Epithelial cell of esophagus (primary cell): ENCODE measurements around the gene PIK3CG.
"Not testable (repeated sequence)": the region's sequence is repeated elsewhere in the genome, so short reads cannot be mapped to it uniquely, and the experiment has no call there.

Experiments
- DNase-seq: peaks from one replicate; pipeline ENCODE4 v3.0.0; 2010; ENCODE audit warnings: low read depth
- H3K4me3 ChIP-seq: 2 replicates; pipeline ENCODE4 v1.5.1; 2011; ENCODE audit warnings: mild to moderate bottlenecking, low read length, control low read depth
- TF ChIP-seq, protein P1 (sequence below): IDR thresholded peaks from 2 replicates; pipeline ENCODE4 v1.5.1; 2011; ENCODE audit warnings: low read depth, mild to moderate bottlenecking, low read length, control low read depth, inconsistent platforms; ENCODE audit not compliant: insufficient read depth; ENCODE audit errors: missing control alignments

The PIK3CG gene

GRCh38 chr7:106915873-106916272 lies 50.8 kb downstream of the PIK3CG start:
- H3K4me3 ChIP-seq: no peak overlapping the region
- TF ChIP-seq, protein P1, sequence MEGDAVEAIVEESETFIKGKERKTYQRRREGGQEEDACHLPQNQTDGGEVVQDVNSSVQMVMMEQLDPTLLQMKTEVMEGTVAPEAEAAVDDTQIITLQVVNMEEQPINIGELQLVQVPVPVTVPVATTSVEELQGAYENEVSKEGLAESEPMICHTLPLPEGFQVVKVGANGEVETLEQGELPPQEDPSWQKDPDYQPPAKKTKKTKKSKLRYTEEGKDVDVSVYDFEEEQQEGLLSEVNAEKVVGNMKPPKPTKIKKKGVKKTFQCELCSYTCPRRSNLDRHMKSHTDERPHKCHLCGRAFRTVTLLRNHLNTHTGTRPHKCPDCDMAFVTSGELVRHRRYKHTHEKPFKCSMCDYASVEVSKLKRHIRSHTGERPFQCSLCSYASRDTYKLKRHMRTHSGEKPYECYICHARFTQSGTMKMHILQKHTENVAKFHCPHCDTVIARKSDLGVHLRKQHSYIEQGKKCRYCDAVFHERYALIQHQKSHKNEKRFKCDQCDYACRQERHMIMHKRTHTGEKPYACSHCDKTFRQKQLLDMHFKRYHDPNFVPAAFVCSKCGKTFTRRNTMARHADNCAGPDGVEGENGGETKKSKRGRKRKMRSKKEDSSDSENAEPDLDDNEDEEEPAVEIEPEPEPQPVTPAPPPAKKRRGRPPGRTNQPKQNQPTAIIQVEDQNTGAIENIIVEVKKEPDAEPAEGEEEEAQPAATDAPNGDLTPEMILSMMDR: no peak
- DNase-seq: no peak

- no peak overlapping the region for H3K4me3 ChIP-seq
- TF ChIP-seq, protein P1: no peak
- DNase-seq: no peak
Measured at GRCh38 chr7:106916679-106917078, 51.6 kb downstream of the PIK3CG start.

GRCh38 chr7:106918991-106919390 lies 53.9 kb downstream of the PIK3CG start:
- DNase-seq: no peak
- no peak overlapping the region for H3K4me3 ChIP-seq
- TF ChIP-seq, protein P1: no peak

DNA sequence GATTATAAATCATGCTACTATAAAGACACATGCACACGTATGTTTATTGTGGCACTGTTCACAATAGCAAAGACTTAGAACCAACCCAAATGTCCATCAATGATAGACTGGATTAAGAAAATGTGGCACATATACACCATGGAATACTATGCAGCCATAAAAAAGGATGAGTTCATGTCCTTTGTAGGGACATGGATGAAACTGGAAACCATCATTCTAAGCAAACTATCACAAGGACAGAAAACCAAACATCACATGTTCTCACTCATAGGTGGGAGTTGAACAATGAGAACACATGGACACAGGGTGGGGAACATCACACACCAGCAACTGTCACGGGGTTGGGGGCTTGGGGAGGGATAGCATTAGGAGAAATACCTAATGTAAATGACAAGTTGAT lies 59.4 kb downstream of the PIK3CG start:
- not testable (repeated sequence) for H3K4me3 ChIP-seq, DNase-seq

DNA sequence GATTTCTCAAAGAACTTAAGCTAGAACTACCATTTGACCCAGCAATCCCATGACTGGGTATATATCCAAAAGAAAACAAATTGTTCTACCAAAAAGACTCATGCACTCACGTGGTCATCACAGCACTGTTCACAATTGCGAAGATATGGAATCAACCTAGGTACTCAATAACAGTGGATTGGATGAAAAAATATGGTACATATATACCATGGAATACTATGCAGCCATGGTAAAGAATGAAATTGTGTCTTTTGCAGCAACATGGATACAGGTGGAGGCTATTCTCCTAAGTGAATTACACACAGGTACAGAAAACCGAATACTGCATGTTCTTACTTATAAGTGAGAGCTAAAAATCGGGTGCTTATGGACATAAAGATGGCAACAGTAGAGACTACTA lies 61.8 kb downstream of the PIK3CG start:
- H3K4me3 ChIP-seq: no peak overlapping the region
- DNase-seq: no peak
- TF ChIP-seq, protein P1: no peak

GRCh38 chr7:106927536-106927935 lies 62.5 kb downstream of the PIK3CG start:
- H3K4me3 ChIP-seq: no peak overlapping the region

DNA sequence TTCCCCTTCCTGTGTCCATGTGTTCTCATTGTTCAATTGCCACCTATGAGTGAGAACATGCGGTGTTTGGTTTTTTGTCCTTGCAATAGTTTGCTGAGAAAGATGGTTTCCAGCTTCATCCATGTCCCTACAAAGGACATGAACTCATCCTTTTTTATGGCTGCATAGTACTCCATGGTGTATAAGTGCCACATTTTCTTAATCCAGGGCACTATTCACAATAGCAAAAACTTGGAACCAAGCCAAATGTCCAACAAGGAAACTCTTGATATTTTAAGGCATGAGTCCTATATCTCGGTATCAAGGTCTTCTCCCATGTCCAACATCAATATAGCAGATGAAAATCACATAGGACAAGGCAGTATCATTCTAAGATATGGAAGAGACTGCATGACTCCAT lies 64.5 kb downstream of the PIK3CG start:
- not testable (repeated sequence) for H3K4me3 ChIP-seq, DNase-seq

More at GRCh38 chr7:106927536-106927935, 62.5 kb downstream of the PIK3CG start:
- TF ChIP-seq, protein P1: no peak
- no peak for DNase-seq

DNA sequence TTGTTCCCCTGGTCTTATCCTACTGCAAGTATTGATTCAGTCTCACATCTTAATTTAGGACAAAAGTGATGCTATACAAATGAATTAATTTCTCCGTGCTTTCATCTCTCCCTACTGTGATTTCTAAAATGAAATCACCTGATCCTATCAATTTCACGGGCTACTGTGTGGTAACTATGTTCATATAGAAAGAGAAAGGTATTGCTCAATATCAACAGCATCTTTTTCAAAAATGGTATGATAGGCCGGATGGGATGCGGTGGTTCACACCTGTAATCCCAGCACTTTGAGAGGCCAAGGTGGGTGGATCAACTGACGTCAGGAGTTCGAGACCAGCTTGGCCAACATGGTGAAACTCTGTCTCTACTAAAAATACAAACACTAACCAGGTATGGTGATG lies 71.2 kb downstream of the PIK3CG start:
- H3K4me3 ChIP-seq: no peak overlapping the region
- no peak for DNase-seq
- TF ChIP-seq, protein P1: no peak

GRCh38 chr7:106938122-106938521 lies 73.0 kb downstream of the PIK3CG start:
- DNase-seq, H3K4me3 ChIP-seq: not testable (repeated sequence)
